ENCODE measurements around the gene ZNF106. TPM values are rescaled to one million over a fixed set of nuclear protein-coding genes. Genes with fewer than 3 reads are reported as not detected.
A peak's percentile ranks its signal among the peaks of the same experiment; 100 is the strongest.

The ZNF106 gene
- total and polyA plus RNA-seq, 2 experiments from 2014 or later = 30.1 to 44.5 TPM

- Histone ChIP-seq H3K36me3 (replicated peaks; ENCODE audit: insufficient read depth, low read depth) (no peaks in the 10 kb centered on the region), H3K9me3 (ENCODE audit: low read depth) (no peaks in the 10 kb centered on the region), H2AFZ (peak overlapping the region; percentile 57), H3K27ac (peak overlapping the region; percentile 99), H3K4me1 (ENCODE audit: insufficient read depth) (peaks cover 20% of the 10 kb centered on the region), H3K9me2 (replicated peaks; ENCODE audit: insufficient read depth) (no peaks in the 10 kb centered on the region), H4K20me1 (ENCODE audit: insufficient read depth, poor library complexity, severe bottlenecking) (no peaks in the 10 kb centered on the region), H3K4me2 (peak overlapping the region; percentile 76), H3K4me3 (peak overlapping the region; percentile 28), H3K79me2 (peaks cover 45% of the 10 kb centered on the region), H3K27me3 (no peaks in the 10 kb centered on the region)
- WGBS (ENCODE audit: low lambda C conversion rate, missing lambda C conversion rate) = 84% methylated on average over 18 of the region's 18 CpGs
- TF ChIP-seq EZH2phosphoT487 (IDR thresholded peaks at IDR 0.05; ENCODE audit: low read depth, severe bottlenecking, unreplicated experiment) = no peak
- TF ChIP-seq CTCF (IDR thresholded peaks at IDR 0.05; ENCODE audit: poor library complexity) = no peak
- no peak for TF ChIP-seq EZH2 (IDR thresholded peaks at IDR 0.05; ENCODE audit: borderline replicate concordance)
- peak; percentile 20 for DNase-seq (ENCODE audit: low spot score)
Observed at GRCh38 chr15:42491539-42492225, 741 bp upstream of the ZNF106 start.

- Histone ChIP-seq H3K4me1 (ENCODE audit: insufficient read depth) (peaks cover 20% of the 10 kb centered on the region), H2AFZ (peak overlapping the region; percentile 75), H3K9me2 (replicated peaks; ENCODE audit: insufficient read depth) (no peaks in the 10 kb centered on the region), H3K27me3 (no peaks in the 10 kb centered on the region), H3K27ac (peak overlapping the region; percentile 99), H3K4me3 (peak overlapping the region; percentile 80), H3K36me3 (replicated peaks; ENCODE audit: insufficient read depth, low read depth) (no peaks in the 10 kb centered on the region), H3K79me2 (peaks cover 51% of the 10 kb centered on the region), H3K9me3 (ENCODE audit: low read depth) (no peaks in the 10 kb centered on the region), H4K20me1 (ENCODE audit: insufficient read depth, poor library complexity, severe bottlenecking) (no peaks in the 10 kb centered on the region), H3K4me2 (peak overlapping the region; percentile 76)
- no peak for DNase-seq (ENCODE audit: low spot score)
- WGBS (ENCODE audit: low lambda C conversion rate, missing lambda C conversion rate) = 6% methylated on average over 11 of the region's 11 CpGs
- no peak for TF ChIP-seq EZH2 (IDR thresholded peaks at IDR 0.05; ENCODE audit: borderline replicate concordance)
- no peak for TF ChIP-seq CTCF (IDR thresholded peaks at IDR 0.05; ENCODE audit: poor library complexity)
- no peak for TF ChIP-seq EZH2phosphoT487 (IDR thresholded peaks at IDR 0.05; ENCODE audit: low read depth, severe bottlenecking, unreplicated experiment)
Observed at GRCh38 chr15:42490291-42490670, 660 bp downstream of the ZNF106 start.

GRCh38 chr15:42483677-42484076 is 7.3 kb downstream of the ZNF106 start:
- Histone ChIP-seq H3K27ac (no peak overlapping the region), H4K20me1 (ENCODE audit: insufficient read depth, poor library complexity, severe bottlenecking) (no peaks in the 10 kb centered on the region), H3K36me3 (replicated peaks; ENCODE audit: insufficient read depth, low read depth) (no peaks in the 10 kb centered on the region), H3K9me3 (ENCODE audit: low read depth) (no peaks in the 10 kb centered on the region), H3K4me1 (ENCODE audit: insufficient read depth) (no peaks in the 10 kb centered on the region), H3K9me2 (replicated peaks; ENCODE audit: insufficient read depth) (no peaks in the 10 kb centered on the region), H3K4me3 (no peak overlapping the region), H3K27me3 (no peaks in the 10 kb centered on the region), H2AFZ (no peak overlapping the region), H3K4me2 (no peak overlapping the region), H3K79me2 (peaks cover 85% of the 10 kb centered on the region)
- TF ChIP-seq EZH2phosphoT487 (IDR thresholded peaks at IDR 0.05; ENCODE audit: low read depth, severe bottlenecking, unreplicated experiment) = no peak
- TF ChIP-seq EZH2 (IDR thresholded peaks at IDR 0.05; ENCODE audit: borderline replicate concordance) = no peak
- no peak for TF ChIP-seq CTCF (IDR thresholded peaks at IDR 0.05; ENCODE audit: poor library complexity)
- 95% methylated on average over 1 of the region's 1 CpG for WGBS (ENCODE audit: low lambda C conversion rate, missing lambda C conversion rate)
- DNase-seq (ENCODE audit: low spot score) = no peak

Data from hepatocyte (in vitro differentiated cells).